Stimulated activated naive CD8-positive, alpha-beta T cell treated with anti-CD3 and anti-CD28 coated beads, Interleukin-15, Interleukin-2, amounts not matched to agents 100 U/mL and 50 U/mL, for 24 hours (primary cell): ENCODE results near the gene CAMSAP2.
A peak's percentile ranks its signal among the peaks of the same experiment; 100 is the strongest.

Source experiments
- ATAC-seq: fragments of 150-1000 bp; cut with Tn5 transposase; one replicate; pipeline ENCODE4 v1.10.0; 2021
- DNase-seq: peaks from one replicate; pipeline ENCODE4 v3.0.0; 2021

Gene CAMSAP2

GRCh38 chr1:200885623-200886402 lies 147.1 kb downstream of the CAMSAP2 start:
- ATAC-seq, result no peak
- no peak for DNase-seq

DNA sequence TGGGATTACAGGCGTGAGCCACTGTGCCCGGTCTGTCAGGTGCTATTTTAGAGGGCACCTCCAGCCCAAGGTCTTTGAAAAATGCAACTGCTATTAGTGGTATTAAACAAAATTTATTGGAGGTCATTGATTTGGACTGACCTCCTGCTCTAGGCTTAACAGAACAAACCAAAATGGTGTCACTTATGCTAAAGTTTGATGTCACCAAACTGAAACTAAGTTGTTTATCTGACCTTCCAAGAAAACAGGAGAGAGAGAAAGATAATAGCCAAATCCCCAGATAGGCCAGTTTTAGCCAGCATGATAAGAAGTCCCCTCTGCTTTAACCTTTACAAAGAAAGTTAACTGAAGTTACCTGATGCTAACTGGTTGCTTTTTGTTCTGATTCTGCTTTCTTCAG lies 147.9 kb downstream of the CAMSAP2 start:
- DNase-seq (no peak), ATAC-seq (no peak)

- ATAC-seq, result no peak
- no peak for DNase-seq
Measured at GRCh38 chr1:200887036-200887435, 148.3 kb downstream of the CAMSAP2 start.

GRCh38 chr1:200887772-200888348 lies 149.2 kb downstream of the CAMSAP2 start:
- ATAC-seq, result no peak
- DNase-seq, result no peak

DNA sequence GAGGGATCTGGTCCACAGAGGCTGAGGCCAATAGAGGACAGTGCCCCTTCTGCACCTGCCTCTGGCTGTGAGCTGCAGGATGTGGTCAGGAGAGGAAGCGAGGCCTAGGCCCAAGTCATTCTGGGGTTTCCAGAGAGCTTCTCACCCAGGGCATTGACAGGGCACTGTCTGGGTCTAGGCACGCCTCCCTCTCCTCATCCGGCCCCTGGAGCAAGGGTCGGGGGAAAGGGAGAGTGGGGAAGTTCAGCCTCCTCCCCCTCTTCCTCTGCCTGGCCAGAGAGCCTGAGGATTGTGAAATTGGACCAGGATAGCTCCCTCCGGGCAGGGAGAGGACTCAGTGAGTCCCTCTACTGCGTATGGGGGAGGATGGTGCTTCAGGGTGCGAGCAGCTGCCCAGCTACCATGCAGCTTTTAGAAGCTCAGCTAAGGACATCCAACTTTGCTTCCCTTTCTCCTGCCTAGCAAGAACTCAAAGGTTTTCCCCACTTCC lies 149.7 kb downstream of the CAMSAP2 start:
- ATAC-seq, result peak; percentile 85
- DNase-seq, result peak; percentile 69

- ATAC-seq, result peak; percentile 84
Measured at GRCh38 chr1:200889571-200889970, 150.9 kb downstream of the CAMSAP2 start.

DNA sequence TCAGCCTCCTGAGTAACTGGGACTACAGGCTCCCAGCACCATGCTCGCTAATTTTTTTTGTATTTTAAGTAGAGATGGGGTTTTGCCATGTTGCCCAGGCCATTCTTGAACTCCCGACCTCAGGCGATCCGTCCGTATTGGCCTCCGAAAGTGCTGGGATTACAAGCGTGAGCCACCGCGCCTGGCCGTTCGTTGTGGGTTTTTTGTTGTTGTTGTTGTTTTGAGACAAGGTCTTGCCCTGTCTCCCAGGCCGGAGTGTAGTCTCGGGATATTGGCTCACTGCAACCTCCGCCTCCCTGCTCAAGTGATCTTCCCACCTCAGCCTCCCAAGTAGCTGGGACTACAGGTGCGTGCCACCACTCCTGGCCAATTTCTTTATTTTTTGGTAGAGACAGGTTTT lies 151.3 kb downstream of the CAMSAP2 start:
- ATAC-seq (no peak), DNase-seq (no peak)

More at GRCh38 chr1:200889571-200889970, 150.9 kb downstream of the CAMSAP2 start:
- DNase-seq, result peak; percentile 38

DNA sequence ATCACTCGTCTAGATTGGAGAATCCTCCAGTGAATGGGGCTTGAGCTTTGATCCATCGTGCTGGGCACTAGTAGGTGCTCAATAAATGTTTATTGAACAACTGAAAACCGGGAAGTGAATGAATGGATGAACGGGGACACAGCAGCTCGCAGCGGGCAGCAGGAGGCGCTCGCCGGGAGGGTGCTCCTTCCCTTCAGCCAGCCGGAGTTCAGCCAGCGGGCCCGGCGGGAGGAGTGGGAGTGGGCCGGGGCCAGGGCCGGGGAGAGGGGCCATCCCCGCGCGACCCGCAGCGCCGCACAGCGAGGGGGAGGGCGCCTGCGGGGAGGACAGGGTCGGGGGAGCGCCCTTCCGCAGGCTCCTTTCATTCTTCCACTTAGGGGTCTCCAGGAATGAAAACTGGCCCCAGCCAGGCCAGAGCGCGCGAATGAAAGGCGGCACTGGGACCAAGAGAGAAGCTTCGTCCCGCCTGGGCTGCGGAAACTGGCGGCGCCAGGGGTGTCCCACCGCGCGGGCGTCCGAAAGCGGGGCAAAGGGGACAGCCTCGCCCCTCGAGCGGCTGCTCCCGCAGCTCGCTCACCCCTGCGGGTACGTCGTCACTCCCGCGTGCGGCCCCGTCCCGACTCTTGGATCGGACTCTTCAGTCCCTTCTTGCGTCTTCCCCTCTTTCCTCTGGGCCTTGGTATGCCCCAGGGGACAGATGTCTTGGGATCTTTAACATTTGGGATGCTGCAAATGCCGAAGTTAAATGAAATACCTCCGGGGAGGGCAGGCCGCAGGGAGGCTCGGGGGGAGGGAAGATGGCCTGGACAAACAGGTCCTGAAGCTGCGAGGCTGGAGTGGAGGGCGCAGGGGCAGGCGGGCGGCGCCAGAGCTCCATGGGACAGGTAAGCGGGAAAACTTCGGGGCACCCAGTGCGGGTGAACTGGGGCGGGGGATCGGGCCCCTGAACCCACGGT lies 152.4 kb downstream of the CAMSAP2 start:
- no peak for ATAC-seq
- DNase-seq, result peak; percentile 26

DNA sequence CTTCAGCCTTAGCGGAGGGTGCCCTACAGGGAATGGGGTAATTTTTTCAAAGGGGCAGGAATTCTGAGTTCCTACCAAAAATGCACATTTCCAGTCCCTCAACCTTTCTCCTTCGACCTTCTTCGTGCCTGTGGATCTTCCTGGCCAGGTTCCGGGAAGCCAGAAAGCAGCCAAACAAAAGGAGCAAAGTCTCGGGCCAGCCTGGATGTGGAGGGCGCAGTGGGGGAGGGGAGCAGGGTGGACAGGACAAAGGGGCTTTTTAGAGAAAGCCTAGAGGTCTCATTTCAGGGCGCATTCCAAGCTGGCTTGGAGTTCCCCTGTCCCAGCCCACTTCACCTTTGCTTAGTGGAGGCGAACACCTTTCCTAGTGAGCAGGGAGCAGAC lies 153.1 kb downstream of the CAMSAP2 start:
- no peak for ATAC-seq
- no peak for DNase-seq

GRCh38 chr1:200892546-200892945 lies 153.9 kb downstream of the CAMSAP2 start:
- no peak for DNase-seq
- no peak for ATAC-seq

DNA sequence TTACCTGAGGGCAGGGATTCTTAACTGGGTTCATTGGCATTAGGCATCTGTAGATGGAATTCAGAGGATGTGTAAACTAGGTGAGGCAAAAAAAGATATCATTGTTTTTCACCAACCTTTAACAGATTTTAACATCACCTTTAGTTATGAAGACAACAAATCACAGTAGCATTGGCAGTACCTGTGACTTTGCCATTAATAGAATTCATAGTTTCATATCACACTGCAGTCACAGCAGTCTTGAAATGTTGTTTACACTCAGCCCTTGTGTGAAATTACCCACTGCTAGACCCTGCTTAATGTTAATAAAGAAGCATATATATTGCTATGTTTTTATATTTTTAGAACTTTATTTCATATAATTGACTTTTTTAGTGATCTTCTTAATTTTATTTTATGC lies 154.3 kb downstream of the CAMSAP2 start:
- DNase-seq, result no peak
- ATAC-seq, result no peak

GRCh38 chr1:200893411-200893901 lies 154.8 kb downstream of the CAMSAP2 start:
- ATAC-seq, result no peak

DNA sequence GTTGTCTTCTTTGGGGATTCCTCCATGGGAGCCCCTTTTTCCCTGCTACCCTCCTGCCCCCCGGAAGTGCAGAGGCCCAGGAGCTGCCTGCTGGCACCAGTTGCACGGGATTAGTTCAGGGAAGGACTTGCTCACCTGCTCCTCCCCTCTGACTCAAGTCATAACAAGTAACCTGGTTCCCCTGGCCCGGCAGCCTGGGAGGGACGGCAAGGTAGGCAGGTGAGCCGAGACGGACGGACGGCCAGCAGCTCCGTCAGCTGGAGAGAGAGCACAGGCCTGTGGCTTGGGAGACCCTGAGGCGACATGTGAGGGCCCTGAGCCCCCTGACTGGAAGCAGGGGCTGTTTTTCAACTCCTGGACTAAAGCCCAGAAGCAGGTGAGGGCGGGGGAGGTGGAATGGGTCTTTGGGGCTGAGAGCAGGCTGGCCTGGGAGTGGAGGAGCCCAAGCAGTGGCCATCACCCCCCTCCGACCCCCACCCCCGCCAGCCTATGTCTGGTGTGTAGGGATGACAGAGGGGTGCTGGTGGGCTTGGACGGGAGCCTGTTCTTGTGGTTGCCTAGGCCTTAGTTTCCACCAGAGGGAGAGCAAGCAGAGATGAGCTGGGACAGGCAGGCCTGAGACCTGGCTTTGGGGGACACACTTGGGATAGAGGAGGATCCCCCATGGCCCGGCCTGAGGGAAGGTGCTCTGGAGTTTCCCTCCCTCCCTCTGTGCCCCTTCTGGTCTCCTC lies 156.2 kb downstream of the CAMSAP2 start, which contains the start of gene INAVA:
TSS of gene INAVA (plus strand) at position 189 of the 731 bp plus-strand sequence. CDS start 3,501 bp downstream, outside the sequence.
- no peak for DNase-seq
- ATAC-seq, result no peak

More at GRCh38 chr1:200893411-200893901, 154.8 kb downstream of the CAMSAP2 start:
- DNase-seq, result no peak

GRCh38 chr1:200895443-200895789 lies 156.7 kb downstream of the CAMSAP2 start:
- DNase-seq (no peak), ATAC-seq (no peak)

- no peak for ATAC-seq
Measured at GRCh38 chr1:200895801-200896530, 157.3 kb downstream of the CAMSAP2 start.

GRCh38 chr1:200896531-200897196 lies 158.0 kb downstream of the CAMSAP2 start:
- ATAC-seq (no peak), DNase-seq (no peak)

More at GRCh38 chr1:200895801-200896530, 157.3 kb downstream of the CAMSAP2 start:
- DNase-seq, result no peak

DNA sequence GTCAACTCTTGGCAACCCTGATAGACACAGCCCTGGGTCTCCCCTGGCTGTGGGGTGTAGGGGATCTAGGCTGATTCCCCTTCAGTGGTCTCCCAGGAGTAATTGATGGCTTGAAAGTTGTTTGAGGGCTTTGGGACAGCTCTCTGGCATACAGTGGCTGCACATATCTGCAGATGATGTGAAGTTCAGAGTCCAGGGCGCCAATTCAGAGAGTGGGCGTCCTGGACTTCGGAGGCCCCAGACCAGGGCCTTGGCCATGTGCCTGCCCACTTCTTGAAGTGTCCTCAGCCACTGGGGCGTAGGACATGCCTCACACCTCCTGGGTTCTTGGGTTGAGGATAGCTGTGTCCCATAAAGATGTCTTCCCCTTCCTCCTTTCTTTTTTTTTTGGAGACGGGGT lies 158.6 kb downstream of the CAMSAP2 start:
- ATAC-seq (no peak), DNase-seq (no peak)

GRCh38 chr1:200899015-200899386 lies 160.3 kb downstream of the CAMSAP2 start:
- ATAC-seq (no peak), DNase-seq (no peak)

DNA sequence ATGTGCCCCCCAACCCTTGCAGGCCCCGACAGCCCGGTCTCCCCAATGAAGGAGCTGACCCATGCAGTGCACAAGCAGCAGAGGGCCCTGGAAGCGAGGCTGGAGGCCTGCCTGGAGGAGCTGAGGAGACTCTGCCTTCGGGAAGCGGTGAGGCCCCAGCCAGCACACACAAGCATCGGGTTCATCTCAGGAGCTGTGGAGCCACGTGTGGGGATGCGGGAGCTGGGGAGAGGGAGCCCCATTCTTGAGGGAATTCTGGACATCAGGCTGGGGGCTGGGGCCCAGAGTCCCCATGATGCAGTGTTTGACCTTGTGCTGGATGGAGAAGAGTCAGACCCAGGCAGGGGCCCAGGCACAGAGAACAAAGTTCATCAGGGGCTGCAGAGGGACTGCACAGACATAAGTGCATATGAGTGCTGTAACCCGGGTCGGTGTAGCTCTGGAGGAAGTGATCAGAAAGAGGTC lies 160.8 kb downstream of the CAMSAP2 start:
- ATAC-seq, result no peak

More for the DNA sequence above, 160.8 kb downstream of the CAMSAP2 start:
- no peak for DNase-seq
